ENCODE results near the gene HMCN1.
"Not testable (repeated sequence)": the region's sequence is repeated elsewhere in the genome, so short reads cannot be mapped to it uniquely, and the experiment has no call there.

Gene HMCN1

GRCh38 chr1:185768371-185768770 is 34.2 kb downstream of the HMCN1 start:
- no peak for TF ChIP-seq CTCF (IDR thresholded peaks at IDR 0.05; ENCODE audit: extremely low read depth, missing control alignments)

GRCh38 chr1:185769136-185769535 is 34.9 kb downstream of the HMCN1 start:
- no peak for TF ChIP-seq CTCF (IDR thresholded peaks at IDR 0.05; ENCODE audit: extremely low read depth, missing control alignments)

More at GRCh38 chr1:185768371-185768770, 34.2 kb downstream of the HMCN1 start:
- no peak for DNase-seq (ENCODE audit: low spot score)

DNA sequence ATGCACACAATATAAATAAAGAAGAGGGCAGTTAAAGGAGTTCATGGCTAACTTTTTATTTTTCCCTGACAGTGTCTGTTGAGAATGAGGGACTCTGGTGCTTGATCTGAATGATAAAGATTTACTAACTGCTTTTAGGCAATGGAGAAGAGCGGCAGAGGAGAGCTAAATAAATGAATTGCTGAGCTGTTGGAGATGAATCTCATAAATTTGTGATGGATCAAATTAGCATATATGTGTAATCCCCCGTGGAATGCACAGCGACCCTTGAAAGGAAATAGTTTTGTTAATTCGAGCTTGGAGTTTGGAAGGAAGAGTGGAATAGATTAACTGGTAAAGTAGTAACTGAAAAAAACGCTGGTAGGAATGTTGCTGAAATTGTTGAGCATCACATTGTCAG is 40.2 kb downstream of the HMCN1 start:
- no peak for TF ChIP-seq CTCF (IDR thresholded peaks at IDR 0.05; ENCODE audit: extremely low read depth, missing control alignments)
- no peak for DNase-seq (ENCODE audit: low spot score)

More at GRCh38 chr1:185769136-185769535, 34.9 kb downstream of the HMCN1 start:
- DNase-seq (ENCODE audit: low spot score), result no peak

DNA sequence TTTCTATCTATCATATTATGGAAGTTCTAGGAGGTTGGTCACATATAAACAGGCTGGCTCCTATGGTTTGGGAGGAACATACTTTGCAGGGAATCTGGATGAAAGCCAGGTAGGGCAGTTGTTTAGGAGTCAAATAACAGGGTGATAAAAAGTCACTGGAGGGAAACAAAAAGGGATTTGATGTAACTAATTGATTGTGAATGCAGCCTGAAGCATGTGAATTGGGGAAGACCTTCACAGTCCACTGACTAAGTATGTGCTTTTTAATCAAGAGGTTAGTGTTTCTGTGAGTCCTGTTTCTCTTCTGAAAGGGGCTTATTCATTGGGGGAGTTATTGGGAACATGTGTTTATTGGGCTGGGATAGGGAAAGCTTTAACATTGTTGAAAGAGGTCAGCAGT is 41.3 kb downstream of the HMCN1 start:
- no peak for TF ChIP-seq CTCF (IDR thresholded peaks at IDR 0.05; ENCODE audit: extremely low read depth, missing control alignments)

GRCh38 chr1:185776522-185776921 is 42.3 kb downstream of the HMCN1 start:
- DNase-seq (ENCODE audit: low spot score), result no peak
- TF ChIP-seq CTCF (IDR thresholded peaks at IDR 0.05; ENCODE audit: extremely low read depth, missing control alignments), result no peak

More for the DNA sequence above, 41.3 kb downstream of the HMCN1 start:
- no peak for DNase-seq (ENCODE audit: low spot score)

GRCh38 chr1:185783860-185784259 is 49.7 kb downstream of the HMCN1 start:
- DNase-seq (ENCODE audit: low spot score), result not testable (repeated sequence)

GRCh38 chr1:185785586-185785985 is 51.4 kb downstream of the HMCN1 start:
- TF ChIP-seq CTCF (IDR thresholded peaks at IDR 0.05; ENCODE audit: extremely low read depth, missing control alignments), result no peak
- DNase-seq (ENCODE audit: low spot score), result no peak

- no peak for TF ChIP-seq CTCF (IDR thresholded peaks at IDR 0.05; ENCODE audit: extremely low read depth, missing control alignments)
- DNase-seq (ENCODE audit: low spot score), result no peak
Measured at GRCh38 chr1:185786524-185786923, 52.3 kb downstream of the HMCN1 start.
